Measurements from ENCODE around the gene URB2.
A peak's percentile ranks its signal among the peaks of the same experiment; 100 is the strongest.
"Not testable (repeated sequence)": the region's sequence is repeated elsewhere in the genome, so short reads cannot be mapped to it uniquely, and the experiment has no call there.

URB2 gene

DNA sequence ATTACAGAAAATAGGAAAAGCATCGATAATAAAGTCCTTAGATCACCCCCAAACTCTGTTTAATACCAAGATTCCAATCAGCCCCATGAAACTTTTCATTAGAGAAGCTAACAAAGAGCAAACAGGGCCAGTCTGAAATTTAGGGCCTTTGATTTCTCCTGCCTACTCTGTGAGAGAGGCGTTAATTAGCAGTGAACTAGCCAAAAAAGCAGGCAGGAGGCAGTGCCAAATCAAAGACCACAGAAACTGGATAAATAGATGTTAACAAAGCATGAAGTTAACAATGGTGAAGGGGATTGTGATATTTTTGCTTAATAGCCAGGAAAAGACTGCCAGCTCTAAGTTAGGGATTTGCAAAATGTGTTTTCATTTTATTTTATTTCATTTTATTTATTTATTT, 11.3 kb upstream of the URB2 start:
- peaks cover 46% of the 10 kb centered on the region for H3K79me2 ChIP-seq (ENCODE audit: control insufficient read depth, insufficient read depth, low read length, unreplicated experiment)
- H3K4me1 ChIP-seq (ENCODE audit: control insufficient read depth, insufficient read depth, low read length, unreplicated experiment): no peaks in the 10 kb centered on the region
- H3K4me3 ChIP-seq (ENCODE audit: low read depth, low read length): no peak overlapping the region
- H2AFZ ChIP-seq (ENCODE audit: low read length, unreplicated experiment): no peak overlapping the region
- H3K27ac ChIP-seq (ENCODE audit: low read depth, low read length): no peak overlapping the region
- 0 out of 2 replicates have a peak, but pooled peaks cover 10% of the 10 kb centered on the region for H3K36me3 ChIP-seq (ENCODE audit: insufficient read depth, low read length)
- no peaks in the 10 kb centered on the region for H3K27me3 ChIP-seq (ENCODE audit: insufficient read depth, low read length)

DNA sequence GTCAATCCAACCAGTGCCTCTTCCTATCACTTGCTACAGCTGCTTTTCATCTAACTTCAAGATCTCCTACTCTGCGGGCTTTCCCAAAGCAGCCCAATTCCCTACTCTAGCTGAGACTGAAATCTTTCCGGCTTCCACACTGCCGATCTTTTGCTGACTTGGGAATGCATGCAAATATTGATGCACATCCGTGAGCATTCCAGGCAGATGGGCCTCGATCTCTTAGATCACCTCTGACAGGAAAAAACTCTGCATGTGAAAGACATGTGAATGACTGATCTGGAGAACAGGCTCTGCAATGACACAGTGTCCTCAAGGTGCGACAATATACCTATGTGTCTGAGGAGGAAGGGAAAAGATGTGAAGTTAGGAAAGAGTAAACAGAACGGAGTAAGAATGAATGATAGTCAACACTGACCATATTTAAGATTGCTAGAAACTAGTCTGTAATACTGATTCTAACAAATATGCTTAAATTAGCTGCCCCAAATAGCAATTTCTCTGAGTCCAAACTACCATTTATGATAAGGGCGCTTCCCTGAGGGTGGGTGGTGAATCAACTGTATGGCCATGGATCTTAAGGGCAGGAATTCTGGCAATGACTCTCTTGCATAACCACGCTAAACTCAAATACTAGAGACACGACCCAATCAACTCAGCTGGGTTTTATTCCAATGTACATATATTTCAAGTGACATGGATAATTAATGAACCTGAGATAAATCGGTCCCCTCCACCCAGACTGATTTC, 8.5 kb upstream of the URB2 start:
- no peaks in the 10 kb centered on the region for H3K27me3 ChIP-seq (ENCODE audit: insufficient read depth, low read length)
- peaks cover 6% of the 10 kb centered on the region for H3K4me1 ChIP-seq (ENCODE audit: control insufficient read depth, insufficient read depth, low read length, unreplicated experiment)
- H3K4me3 ChIP-seq (ENCODE audit: low read depth, low read length): no peak overlapping the region
- H3K79me2 ChIP-seq (ENCODE audit: control insufficient read depth, insufficient read depth, low read length, unreplicated experiment): peaks cover 69% of the 10 kb centered on the region
- H3K36me3 ChIP-seq (ENCODE audit: insufficient read depth, low read length): 0 out of 2 replicates have a peak, but pooled peaks cover 3% of the 10 kb centered on the region
- H3K27ac ChIP-seq (ENCODE audit: low read depth, low read length): no peak overlapping the region
- H2AFZ ChIP-seq (ENCODE audit: low read length, unreplicated experiment): no peak overlapping the region

DNA sequence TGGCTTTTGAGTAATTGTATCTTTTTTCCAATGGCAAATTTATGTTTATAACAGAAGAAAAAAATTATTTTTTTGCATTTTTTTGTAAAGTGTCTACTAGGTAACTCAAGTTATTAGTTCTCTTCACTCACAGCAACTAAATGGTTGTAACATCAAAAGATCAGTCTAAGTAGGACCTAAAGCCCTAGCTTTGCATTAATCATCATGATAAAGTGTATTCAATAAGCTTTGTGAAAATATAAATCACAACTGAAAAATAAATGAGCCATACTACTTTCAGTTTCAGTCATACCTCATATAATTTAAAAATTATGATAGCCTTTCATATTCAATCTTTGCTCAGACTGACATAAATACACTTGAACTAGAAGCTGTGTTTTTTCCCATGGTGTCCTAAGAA, 7.0 kb upstream of the URB2 start:
- Histone ChIP-seq H3K79me2 (ENCODE audit: control insufficient read depth, insufficient read depth, low read length, unreplicated experiment) (peaks cover 84% of the 10 kb centered on the region), H3K4me3 (ENCODE audit: low read depth, low read length) (no peak overlapping the region), H2AFZ (ENCODE audit: low read length, unreplicated experiment) (no peak overlapping the region)

DNA sequence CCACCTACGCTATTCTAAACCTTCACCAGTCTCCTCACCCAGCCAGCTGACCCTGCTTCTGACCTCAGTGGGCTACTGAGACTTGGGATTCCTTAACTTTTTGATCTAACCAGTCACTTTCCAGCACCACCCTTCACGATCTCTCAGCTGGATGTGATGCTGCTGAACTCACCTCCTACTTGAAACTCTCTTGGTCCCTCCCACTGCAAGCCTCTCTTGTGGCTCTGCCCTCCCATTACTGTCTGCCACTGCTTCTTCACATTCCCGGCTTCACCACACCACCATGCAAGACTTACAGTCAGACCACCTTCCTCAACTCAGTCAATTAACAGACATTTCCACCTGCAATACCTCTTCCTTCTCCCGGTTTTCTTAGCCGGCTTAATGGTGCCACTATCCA, 6.4 kb upstream of the URB2 start:
- H3K36me3 ChIP-seq (ENCODE audit: insufficient read depth, low read length): no peaks in the 10 kb centered on the region
- H3K27ac ChIP-seq (ENCODE audit: low read depth, low read length): no peak overlapping the region
- H3K27me3 ChIP-seq (ENCODE audit: insufficient read depth, low read length): no peaks in the 10 kb centered on the region
- H2AFZ ChIP-seq (ENCODE audit: low read length, unreplicated experiment): no peak overlapping the region
- H3K79me2 ChIP-seq (ENCODE audit: control insufficient read depth, insufficient read depth, low read length, unreplicated experiment): peaks cover 87% of the 10 kb centered on the region
- no peak overlapping the region for H3K4me3 ChIP-seq (ENCODE audit: low read depth, low read length)
- H3K4me1 ChIP-seq (ENCODE audit: control insufficient read depth, insufficient read depth, low read length, unreplicated experiment): peaks cover 13% of the 10 kb centered on the region

More for the DNA sequence above, 7.0 kb upstream of the URB2 start:
- H3K36me3 ChIP-seq (ENCODE audit: insufficient read depth, low read length): no peaks in the 10 kb centered on the region
- H3K4me1 ChIP-seq (ENCODE audit: control insufficient read depth, insufficient read depth, low read length, unreplicated experiment): peaks cover 7% of the 10 kb centered on the region
- no peak overlapping the region for H3K27ac ChIP-seq (ENCODE audit: low read depth, low read length)
- no peaks in the 10 kb centered on the region for H3K27me3 ChIP-seq (ENCODE audit: insufficient read depth, low read length)

DNA sequence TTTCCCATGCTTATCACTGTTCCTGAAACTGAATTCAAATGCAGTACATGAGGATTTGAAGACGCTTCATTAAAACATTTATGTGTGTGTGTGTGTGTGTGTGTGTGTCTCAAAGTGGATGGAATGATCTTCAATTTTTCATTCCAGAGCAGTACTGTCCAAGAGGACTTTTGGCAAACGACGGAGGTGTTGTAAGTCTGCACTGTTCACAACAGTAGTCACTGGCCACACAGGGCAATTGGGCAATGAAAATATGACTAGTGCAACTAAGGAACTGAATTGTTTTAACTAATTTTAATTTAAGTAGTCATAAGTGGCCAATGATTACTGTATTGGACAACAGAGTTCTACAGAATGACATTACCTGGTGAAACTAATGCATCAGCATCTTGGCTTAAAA, 5.2 kb upstream of the URB2 start:
- no peaks in the 10 kb centered on the region for H3K36me3 ChIP-seq (ENCODE audit: insufficient read depth, low read length)
- no peaks in the 10 kb centered on the region for H3K27me3 ChIP-seq (ENCODE audit: insufficient read depth, low read length)
- no peak overlapping the region for H3K4me3 ChIP-seq (ENCODE audit: low read depth, low read length)
- peaks cover 87% of the 10 kb centered on the region for H3K79me2 ChIP-seq (ENCODE audit: control insufficient read depth, insufficient read depth, low read length, unreplicated experiment)
- H3K4me1 ChIP-seq (ENCODE audit: control insufficient read depth, insufficient read depth, low read length, unreplicated experiment): peaks cover 15% of the 10 kb centered on the region
- no peak overlapping the region for H3K27ac ChIP-seq (ENCODE audit: low read depth, low read length)
- no peak overlapping the region for H2AFZ ChIP-seq (ENCODE audit: low read length, unreplicated experiment)

DNA sequence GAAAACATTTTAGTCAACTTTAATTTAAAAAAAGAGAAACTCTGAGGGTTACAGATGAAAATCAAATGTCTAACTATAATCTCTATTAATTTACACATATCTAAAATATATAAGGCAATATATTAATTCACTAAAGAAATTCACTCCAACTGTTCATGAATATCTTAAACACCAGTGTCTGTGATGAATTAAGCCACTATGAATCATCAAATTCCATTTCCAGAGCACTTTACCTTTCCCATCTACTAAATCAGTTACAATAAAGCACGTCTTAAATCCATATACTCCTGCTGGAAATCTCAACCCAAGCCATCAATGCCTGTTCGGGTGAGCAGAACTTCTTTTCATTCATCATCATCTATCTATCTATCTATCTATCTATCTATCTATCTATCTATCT, 4.4 kb upstream of the URB2 start:
- Histone ChIP-seq H3K27ac (ENCODE audit: low read depth, low read length) (no peak overlapping the region), H3K4me1 (ENCODE audit: control insufficient read depth, insufficient read depth, low read length, unreplicated experiment) (peaks cover 15% of the 10 kb centered on the region)

DNA sequence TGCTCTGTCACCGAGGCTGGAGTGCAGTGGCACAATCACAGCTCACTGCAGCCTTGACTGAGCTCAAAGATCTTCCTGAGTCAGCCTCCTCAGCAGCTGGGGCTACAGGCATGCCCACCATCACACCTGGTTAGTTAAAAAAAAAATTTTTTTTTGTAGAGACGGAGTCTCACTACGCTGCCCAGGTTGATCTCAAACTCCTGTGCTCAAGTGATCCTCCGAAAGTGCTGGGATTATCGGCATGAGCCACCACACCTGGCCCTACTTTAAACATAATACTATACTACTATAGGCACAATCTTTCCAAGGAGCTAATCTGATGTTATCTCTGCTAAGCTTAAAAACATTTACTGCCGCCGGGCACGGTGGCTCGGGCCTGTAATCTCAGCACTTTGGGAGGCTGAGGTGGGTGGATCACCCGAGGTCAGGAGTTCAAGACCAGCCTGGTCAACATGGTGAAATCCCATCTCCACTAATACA, 3.4 kb upstream of the URB2 start:
- Histone ChIP-seq H3K79me2 (ENCODE audit: control insufficient read depth, insufficient read depth, low read length, unreplicated experiment) (peaks cover 87% of the 10 kb centered on the region), H3K4me1 (ENCODE audit: control insufficient read depth, insufficient read depth, low read length, unreplicated experiment) (peaks cover 21% of the 10 kb centered on the region)
- H3K4me3 ChIP-seq (ENCODE audit: low read depth, low read length); H2AFZ ChIP-seq (ENCODE audit: low read length, unreplicated experiment); H3K27ac ChIP-seq (ENCODE audit: low read depth, low read length); H3K36me3 ChIP-seq (ENCODE audit: insufficient read depth, low read length); H3K27me3 ChIP-seq (ENCODE audit: insufficient read depth, low read length): not testable (repeated sequence)

More for the DNA sequence above, 4.4 kb upstream of the URB2 start:
- Histone ChIP-seq H3K36me3 (ENCODE audit: insufficient read depth, low read length) (no peaks in the 10 kb centered on the region), H2AFZ (ENCODE audit: low read length, unreplicated experiment) (no peak overlapping the region), H3K79me2 (ENCODE audit: control insufficient read depth, insufficient read depth, low read length, unreplicated experiment) (peaks cover 87% of the 10 kb centered on the region), H3K27me3 (ENCODE audit: insufficient read depth, low read length) (no peaks in the 10 kb centered on the region), H3K4me3 (ENCODE audit: low read depth, low read length) (no peak overlapping the region)

DNA sequence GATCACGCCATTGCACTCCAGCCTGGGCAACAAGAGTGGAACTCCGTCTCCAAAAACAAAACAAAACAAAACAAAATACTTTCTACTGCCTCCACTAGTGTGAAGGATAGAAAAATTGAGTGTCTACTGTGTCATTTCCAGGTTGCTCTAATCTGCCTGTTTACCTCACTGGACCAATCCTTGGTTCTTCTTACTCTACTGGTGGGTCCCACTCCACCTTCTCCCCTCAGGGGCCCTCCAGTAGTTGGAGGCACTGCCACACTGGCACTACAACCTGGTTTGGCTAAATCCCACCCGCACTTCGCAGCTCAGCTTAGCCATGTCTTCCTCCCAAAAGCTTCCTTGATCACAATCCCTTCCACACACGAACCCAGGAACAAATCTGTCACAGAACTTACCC, 2.8 kb upstream of the URB2 start:
- Histone ChIP-seq H3K79me2 (ENCODE audit: control insufficient read depth, insufficient read depth, low read length, unreplicated experiment) (peaks cover 86% of the 10 kb centered on the region), H3K36me3 (ENCODE audit: insufficient read depth, low read length) (no peaks in the 10 kb centered on the region), H3K4me3 (ENCODE audit: low read depth, low read length) (no peak overlapping the region), H3K4me1 (ENCODE audit: control insufficient read depth, insufficient read depth, low read length, unreplicated experiment) (peaks cover 22% of the 10 kb centered on the region), H3K27me3 (ENCODE audit: insufficient read depth, low read length) (no peaks in the 10 kb centered on the region), H3K27ac (ENCODE audit: low read depth, low read length) (no peak overlapping the region), H2AFZ (ENCODE audit: low read length, unreplicated experiment) (no peak overlapping the region)

DNA sequence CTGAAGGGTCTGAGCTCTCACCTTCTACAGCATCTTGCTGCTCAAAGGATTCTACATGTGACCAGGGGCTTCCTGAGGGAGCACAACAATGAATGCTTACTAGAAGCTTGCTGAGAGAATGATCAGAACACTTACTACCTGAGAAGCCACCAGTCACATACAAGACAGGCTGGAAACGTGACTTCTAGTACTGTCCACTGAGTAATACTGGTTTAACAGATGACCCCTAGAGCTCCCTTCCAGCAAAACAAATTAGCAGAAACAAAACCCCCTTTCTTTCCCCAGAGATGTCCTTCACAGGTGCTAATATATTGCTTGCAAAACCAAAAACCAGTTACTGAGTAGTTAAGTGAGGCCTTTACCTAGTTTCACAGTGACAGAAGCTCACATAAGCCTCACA, 2.2 kb upstream of the URB2 start:
- Histone ChIP-seq H2AFZ (ENCODE audit: low read length, unreplicated experiment) (no peak overlapping the region), H3K36me3 (ENCODE audit: insufficient read depth, low read length) (no peaks in the 10 kb centered on the region), H3K4me1 (ENCODE audit: control insufficient read depth, insufficient read depth, low read length, unreplicated experiment) (peaks cover 22% of the 10 kb centered on the region), H3K27ac (ENCODE audit: low read depth, low read length) (no peak overlapping the region), H3K27me3 (ENCODE audit: insufficient read depth, low read length) (no peaks in the 10 kb centered on the region), H3K4me3 (ENCODE audit: low read depth, low read length) (no peak overlapping the region; the same call in 1 of the 2 replicates), H3K79me2 (ENCODE audit: control insufficient read depth, insufficient read depth, low read length, unreplicated experiment) (peaks cover 86% of the 10 kb centered on the region)

DNA sequence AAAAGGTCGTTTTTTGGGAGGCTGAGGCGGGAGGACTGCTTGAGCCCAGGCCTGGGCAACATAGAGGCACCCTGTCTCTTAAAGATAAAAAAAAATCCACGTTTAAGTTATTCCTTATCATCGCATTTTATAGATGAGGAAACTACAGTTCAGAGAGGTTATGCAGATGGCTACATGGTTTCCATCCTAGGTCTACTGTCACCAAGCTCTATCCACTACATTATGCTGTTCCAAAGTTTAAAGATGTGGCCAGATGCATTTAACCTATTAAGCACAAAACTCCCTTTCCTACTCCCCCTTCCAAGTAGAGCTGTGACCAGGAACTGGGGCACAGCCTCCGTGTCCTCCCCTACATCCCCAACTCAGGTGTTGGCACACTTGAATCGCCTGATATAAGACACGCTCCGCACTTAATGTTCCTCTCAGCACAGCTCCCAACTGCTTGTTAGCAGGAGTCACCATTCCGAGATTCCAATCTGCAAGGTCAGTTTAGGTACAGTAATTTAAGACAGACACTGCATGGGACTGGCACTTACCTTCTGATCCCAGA, 1.5 kb upstream of the URB2 start:
- H2AFZ ChIP-seq (ENCODE audit: low read length, unreplicated experiment): no peak overlapping the region
- H3K27me3 ChIP-seq (ENCODE audit: insufficient read depth, low read length): no peaks in the 10 kb centered on the region
- H3K79me2 ChIP-seq (ENCODE audit: control insufficient read depth, insufficient read depth, low read length, unreplicated experiment): peaks cover 86% of the 10 kb centered on the region
- H3K4me1 ChIP-seq (ENCODE audit: control insufficient read depth, insufficient read depth, low read length, unreplicated experiment): peaks cover 22% of the 10 kb centered on the region
- H3K36me3 ChIP-seq (ENCODE audit: insufficient read depth, low read length): no peaks in the 10 kb centered on the region
- H3K4me3 ChIP-seq (ENCODE audit: low read depth, low read length): peak overlapping the region; percentile 98
- H3K27ac ChIP-seq (ENCODE audit: low read depth, low read length): no peak overlapping the region
